ENCODE results near the gene ADSS1.

ADSS1 gene

GRCh38 chr14:104691546-104692260 lies 32.3 kb upstream of the ADSS1 start:
- no peak for TF ChIP-seq GATA3 (IDR thresholded peaks at IDR 0.05; ENCODE audit: low read depth, low read length)
- no peak for TF ChIP-seq GATA2 (IDR thresholded peaks at IDR 0.05; ENCODE audit: low read depth, low read length)

- TF ChIP-seq GATA2 (IDR thresholded peaks at IDR 0.05; ENCODE audit: low read depth, low read length): no peak
- TF ChIP-seq GATA3 (IDR thresholded peaks at IDR 0.05; ENCODE audit: low read depth, low read length): no peak
Observed at GRCh38 chr14:104692261-104692938, 31.6 kb upstream of the ADSS1 start.

- TF ChIP-seq GATA2 (IDR thresholded peaks at IDR 0.05; ENCODE audit: low read depth, low read length) (no peak), GATA3 (IDR thresholded peaks at IDR 0.05; ENCODE audit: low read depth, low read length) (no peak)
Observed at GRCh38 chr14:104692939-104693315, 31.1 kb upstream of the ADSS1 start.

- TF ChIP-seq GATA2 (IDR thresholded peaks at IDR 0.05; ENCODE audit: low read depth, low read length) (no peak), GATA3 (IDR thresholded peaks at IDR 0.05; ENCODE audit: low read depth, low read length) (no peak)
Observed at GRCh38 chr14:104693482-104694431, 30.3 kb upstream of the ADSS1 start.

- TF ChIP-seq GATA3 (IDR thresholded peaks at IDR 0.05; ENCODE audit: low read depth, low read length) (no peak), GATA2 (IDR thresholded peaks at IDR 0.05; ENCODE audit: low read depth, low read length) (no peak)
Observed at GRCh38 chr14:104694475-104694950, 29.5 kb upstream of the ADSS1 start.

- TF ChIP-seq GATA3 (IDR thresholded peaks at IDR 0.05; ENCODE audit: low read depth, low read length) (no peak), GATA2 (IDR thresholded peaks at IDR 0.05; ENCODE audit: low read depth, low read length) (no peak)
Observed at GRCh38 chr14:104694991-104695659, 28.9 kb upstream of the ADSS1 start.

GRCh38 chr14:104695660-104696000 lies 28.4 kb upstream of the ADSS1 start:
- TF ChIP-seq GATA2 (IDR thresholded peaks at IDR 0.05; ENCODE audit: low read depth, low read length) (no peak), GATA3 (IDR thresholded peaks at IDR 0.05; ENCODE audit: low read depth, low read length) (no peak)

- TF ChIP-seq GATA2 (IDR thresholded peaks at IDR 0.05; ENCODE audit: low read depth, low read length) (no peak), GATA3 (IDR thresholded peaks at IDR 0.05; ENCODE audit: low read depth, low read length) (no peak)
Observed at GRCh38 chr14:104696671-104697316, 27.2 kb upstream of the ADSS1 start.

GRCh38 chr14:104697317-104697703 lies 26.7 kb upstream of the ADSS1 start:
- TF ChIP-seq GATA3 (IDR thresholded peaks at IDR 0.05; ENCODE audit: low read depth, low read length) (no peak), GATA2 (IDR thresholded peaks at IDR 0.05; ENCODE audit: low read depth, low read length) (no peak)

- TF ChIP-seq GATA3 (IDR thresholded peaks at IDR 0.05; ENCODE audit: low read depth, low read length): no peak
- no peak for TF ChIP-seq GATA2 (IDR thresholded peaks at IDR 0.05; ENCODE audit: low read depth, low read length)
Observed at GRCh38 chr14:104697892-104698583, 26.0 kb upstream of the ADSS1 start.

- TF ChIP-seq GATA2 (IDR thresholded peaks at IDR 0.05; ENCODE audit: low read depth, low read length) (no peak), GATA3 (IDR thresholded peaks at IDR 0.05; ENCODE audit: low read depth, low read length) (no peak)
Observed at GRCh38 chr14:104698688-104699425, 25.2 kb upstream of the ADSS1 start.

- no peak for TF ChIP-seq GATA2 (IDR thresholded peaks at IDR 0.05; ENCODE audit: low read depth, low read length)
- TF ChIP-seq GATA3 (IDR thresholded peaks at IDR 0.05; ENCODE audit: low read depth, low read length): no peak
Observed at GRCh38 chr14:104699426-104699748, 24.6 kb upstream of the ADSS1 start.

Data from SH-SY5Y (cell line).